Uterus (tissue), 2 donors: Measurements from ENCODE around the gene SMC6.

Experiments
- CTCF ChIP-seq, 4 experiments: fragments of 200-600 bp in 2 of 4; fragments of 450-650 bp in 2 of 4; sonication (generic) in 2 of 4; IDR thresholded peaks; one replicate each; pipeline ENCODE4 v1.5.1; 2016 to 2019; ENCODE audit warnings: antibody characterized with exemption in 4 of 4, mild to moderate bottlenecking in 2 of 4, moderate library complexity in 1 of 4
- POLR2A ChIP-seq, 2 donors: fragments of 450-650 bp; IDR thresholded peaks; one replicate each; pipeline ENCODE4 v1.6.1; 2016; ENCODE audit warnings: antibody characterized with exemption in 2 of 2, mild to moderate bottlenecking in 1 of 2, moderate library complexity in 1 of 2

- TF ChIP-seq CTCF (IDR thresholded peaks at IDR 0.05) (no peak), POLR2A (IDR thresholded peaks at IDR 0.05) (no peak)
These were observed 80.9 kb downstream of the SMC6 start for GRCh38 chr2:17672583-17673317.
